ENCODE results near the gene PDE4D.
"Not testable (repeated sequence)": the region's sequence is repeated elsewhere in the genome, so short reads cannot be mapped to it uniquely, and the experiment has no call there.

The PDE4D gene

DNA sequence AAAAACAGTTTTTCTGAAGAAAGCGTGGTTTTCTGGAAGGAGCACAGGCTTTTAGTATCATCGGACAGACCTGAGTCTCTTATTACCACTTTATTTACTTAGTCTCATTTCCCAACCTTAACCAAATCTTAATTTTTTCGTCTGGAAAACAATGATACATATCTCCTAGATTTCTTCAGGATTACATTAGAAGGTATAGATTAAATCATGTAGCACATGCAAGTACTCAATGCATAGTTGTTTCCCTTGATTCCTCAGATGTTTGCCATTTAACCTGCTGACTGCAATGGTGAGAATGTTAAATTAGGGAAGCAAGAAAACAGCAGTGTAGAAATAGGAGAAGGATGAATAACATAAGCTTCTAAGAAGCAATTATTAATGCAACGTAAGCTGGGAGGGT is 289.4 kb downstream of the PDE4D start:
- no peak overlapping the region for H3K27ac Mint-ChIP-seq
- no peaks in the 10 kb centered on the region for H3K9me3 Mint-ChIP-seq
- no peak overlapping the region for H3K4me3 Mint-ChIP-seq
- H3K27me3 Mint-ChIP-seq, result no peaks in the 10 kb centered on the region
- H3K4me1 Mint-ChIP-seq (ENCODE audit: low read depth), result no peaks in the 10 kb centered on the region
- intact Hi-C loops (cut with micrococcal nuclease), result no loop called here
- H3K36me3 Mint-ChIP-seq (ENCODE audit: low read depth), result no peaks in the 10 kb centered on the region

GRCh38 chr5:59600998-59601397 is 292.5 kb downstream of the PDE4D start:
- intact Hi-C loops (cut with micrococcal nuclease), result no loop called here
- no peak overlapping the region for H3K4me3 Mint-ChIP-seq
- no peaks in the 10 kb centered on the region for H3K9me3 Mint-ChIP-seq
- H3K4me1 Mint-ChIP-seq (ENCODE audit: low read depth), result peaks cover 26% of the 10 kb centered on the region
- H3K36me3 Mint-ChIP-seq (ENCODE audit: low read depth), result no peaks in the 10 kb centered on the region
- no peak overlapping the region for H3K27ac Mint-ChIP-seq
- H3K27me3 Mint-ChIP-seq, result no peaks in the 10 kb centered on the region

- Mint-ChIP-seq H3K27me3 (no peaks in the 10 kb centered on the region), H3K36me3 (ENCODE audit: low read depth) (no peaks in the 10 kb centered on the region), H3K4me3 (no peak overlapping the region), H3K9me3 (no peaks in the 10 kb centered on the region), H3K4me1 (ENCODE audit: low read depth) (peaks cover 26% of the 10 kb centered on the region), H3K27ac (no peak overlapping the region)
- intact Hi-C loops (cut with micrococcal nuclease), result no loop called here
These were observed 293.4 kb downstream of the PDE4D start for GRCh38 chr5:59600153-59600552.

- no peaks in the 10 kb centered on the region for H3K9me3 Mint-ChIP-seq
- H3K4me3 Mint-ChIP-seq, result no peak overlapping the region
- intact Hi-C loops (cut with micrococcal nuclease), result no loop called here
- no peaks in the 10 kb centered on the region for H3K36me3 Mint-ChIP-seq (ENCODE audit: low read depth)
- no peaks in the 10 kb centered on the region for H3K27me3 Mint-ChIP-seq
- H3K27ac Mint-ChIP-seq, result no peak overlapping the region
- H3K4me1 Mint-ChIP-seq (ENCODE audit: low read depth), result peaks cover 26% of the 10 kb centered on the region
These were observed 293.8 kb downstream of the PDE4D start for GRCh38 chr5:59599729-59600128.

DNA sequence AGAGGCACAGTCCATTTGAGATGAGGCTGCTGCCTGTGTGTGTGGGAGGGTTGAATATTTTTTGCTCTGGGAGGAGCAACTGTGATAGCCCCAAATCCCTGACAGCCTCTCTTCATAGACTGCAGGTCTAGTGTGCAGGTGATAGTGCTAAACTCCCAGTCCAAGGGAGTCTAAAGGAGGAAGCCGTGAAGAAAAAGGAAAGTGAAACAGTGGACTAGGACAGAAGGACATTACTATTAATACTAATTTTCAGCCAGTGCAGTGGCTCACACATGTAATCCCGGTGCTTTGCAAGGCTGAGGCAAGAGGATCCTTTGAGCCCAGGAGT is 295.0 kb downstream of the PDE4D start:
- Mint-ChIP-seq H3K4me3 (peak overlapping the region; percentile 71), H3K9me3 (no peaks in the 10 kb centered on the region), H3K27ac (peak overlapping the region; percentile 79), H3K27me3 (no peaks in the 10 kb centered on the region), H3K4me1 (ENCODE audit: low read depth) (peaks cover 32% of the 10 kb centered on the region), H3K36me3 (ENCODE audit: low read depth) (no peaks in the 10 kb centered on the region)
- intact Hi-C loops (cut with micrococcal nuclease), result no loop called here

DNA sequence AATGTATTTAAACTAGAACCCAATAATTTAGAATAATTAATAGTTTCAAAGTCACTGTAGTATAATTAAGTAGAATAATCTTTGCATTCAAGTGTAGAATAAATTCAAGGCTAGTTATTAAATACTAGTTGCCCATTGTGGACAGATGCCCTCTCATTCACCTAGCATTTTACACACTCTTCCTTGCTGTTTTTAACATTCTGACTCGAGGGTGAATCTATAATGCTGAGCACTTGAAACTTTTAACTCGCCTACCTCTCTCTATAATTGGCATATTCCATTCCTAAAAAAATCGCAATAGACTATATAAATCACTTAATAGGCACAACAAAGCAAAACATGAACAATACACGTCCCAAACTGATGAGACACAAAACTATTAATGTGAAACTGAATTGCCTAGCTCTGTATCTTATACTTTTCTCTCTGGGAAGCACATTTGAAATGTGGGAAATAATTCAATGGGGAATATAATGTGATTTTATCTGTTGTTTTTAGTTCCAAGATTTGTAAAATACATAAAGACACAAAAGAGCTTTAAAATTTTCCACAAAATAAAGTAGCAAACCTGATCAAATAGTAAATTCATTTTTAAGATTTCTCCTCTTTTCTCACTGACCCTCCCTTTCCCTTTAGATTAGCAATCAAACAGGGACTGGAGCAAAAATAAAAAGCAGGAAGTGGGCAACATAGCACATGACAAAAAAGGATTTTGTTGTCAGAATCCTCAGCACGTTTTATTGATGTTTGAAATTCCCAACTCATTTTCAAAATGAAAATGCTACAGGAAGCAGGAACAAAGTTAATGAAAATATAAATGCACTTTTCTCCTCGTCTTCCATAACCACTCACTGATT is 295.6 kb downstream of the PDE4D start:
- Mint-ChIP-seq H3K9me3 (no peaks in the 10 kb centered on the region), H3K4me3 (peak overlapping the region; percentile 71), H3K27me3 (no peaks in the 10 kb centered on the region), H3K27ac (peak overlapping the region; percentile 79), H3K36me3 (ENCODE audit: low read depth) (no peaks in the 10 kb centered on the region), H3K4me1 (ENCODE audit: low read depth) (peaks cover 37% of the 10 kb centered on the region)
- intact Hi-C loops (cut with micrococcal nuclease), result no loop called here

- no peak overlapping the region for H3K27ac Mint-ChIP-seq
- no peak overlapping the region for H3K4me3 Mint-ChIP-seq
- H3K4me1 Mint-ChIP-seq (ENCODE audit: low read depth), result peaks cover 37% of the 10 kb centered on the region
- H3K27me3 Mint-ChIP-seq, result no peaks in the 10 kb centered on the region
- no peaks in the 10 kb centered on the region for H3K36me3 Mint-ChIP-seq (ENCODE audit: low read depth)
- intact Hi-C loops (cut with micrococcal nuclease), result no loop called here
- no peaks in the 10 kb centered on the region for H3K9me3 Mint-ChIP-seq
These were observed 296.8 kb downstream of the PDE4D start for GRCh38 chr5:59596586-59597350.

- Mint-ChIP-seq H3K27ac (peak overlapping the region; percentile 60), H3K4me1 (ENCODE audit: low read depth) (peaks cover 37% of the 10 kb centered on the region)
- H3K4me3 Mint-ChIP-seq; H3K36me3 Mint-ChIP-seq (ENCODE audit: low read depth); H3K9me3 Mint-ChIP-seq; intact Hi-C loops (cut with micrococcal nuclease); H3K27me3 Mint-ChIP-seq: not testable (repeated sequence)
These were observed 299.4 kb downstream of the PDE4D start for GRCh38 chr5:59594118-59594517.

- Mint-ChIP-seq H3K4me1 (ENCODE audit: low read depth) (peaks cover 31% of the 10 kb centered on the region), H3K4me3 (no peak overlapping the region)
- intact Hi-C loops (cut with micrococcal nuclease), result no loop called here
These were observed 300.0 kb downstream of the PDE4D start for GRCh38 chr5:59593439-59594007.

DNA sequence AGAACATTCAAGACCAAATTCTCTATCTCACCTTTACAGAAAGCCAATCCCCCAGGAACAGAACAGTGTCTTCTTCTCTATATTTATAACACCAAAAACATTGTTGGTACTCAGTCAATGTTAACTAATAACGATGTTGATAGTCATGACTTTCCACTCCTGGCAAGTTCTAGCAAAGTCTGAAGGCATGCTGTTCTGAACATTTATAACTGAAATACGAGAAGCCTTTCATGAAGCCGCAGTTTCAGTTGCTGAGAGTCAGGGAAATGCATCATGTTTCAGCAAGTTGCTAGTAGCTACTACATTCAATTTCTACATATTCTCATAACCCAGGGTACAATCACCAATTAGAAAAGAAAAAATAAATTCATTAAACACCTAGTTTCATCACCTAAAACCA is 301.4 kb downstream of the PDE4D start:
- Mint-ChIP-seq H3K27ac (no peak overlapping the region), H3K9me3 (no peaks in the 10 kb centered on the region), H3K36me3 (ENCODE audit: low read depth) (no peaks in the 10 kb centered on the region), H3K4me1 (ENCODE audit: low read depth) (peaks cover 17% of the 10 kb centered on the region), H3K27me3 (no peaks in the 10 kb centered on the region), H3K4me3 (no peak overlapping the region)
- intact Hi-C loops (cut with micrococcal nuclease), result no loop called here

More at GRCh38 chr5:59593439-59594007, 300.0 kb downstream of the PDE4D start:
- no peaks in the 10 kb centered on the region for H3K9me3 Mint-ChIP-seq
- H3K27ac Mint-ChIP-seq, result peak overlapping the region; percentile 60
- H3K27me3 Mint-ChIP-seq, result no peaks in the 10 kb centered on the region
- no peaks in the 10 kb centered on the region for H3K36me3 Mint-ChIP-seq (ENCODE audit: low read depth)

DNA sequence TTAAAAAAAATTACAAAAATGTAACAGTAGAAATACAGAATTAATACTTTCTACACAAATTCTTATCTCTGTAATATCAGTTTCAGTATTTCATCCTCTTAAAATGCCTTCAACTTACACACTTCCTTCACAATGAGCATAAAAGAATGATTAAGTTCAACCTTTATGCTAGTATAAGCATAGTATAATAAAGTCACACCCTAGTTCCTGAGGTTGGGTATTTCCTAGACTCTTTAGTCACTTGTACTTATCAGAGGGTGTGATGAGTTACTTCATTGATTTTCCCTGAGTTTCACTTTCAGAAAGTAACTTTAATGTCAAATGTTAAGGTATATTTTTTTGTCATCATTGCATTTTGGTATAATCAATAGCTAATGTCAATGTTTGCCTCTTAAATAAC is 302.4 kb downstream of the PDE4D start:
- Mint-ChIP-seq H3K4me1 (ENCODE audit: low read depth) (peaks cover 11% of the 10 kb centered on the region), H3K4me3 (no peak overlapping the region), H3K36me3 (ENCODE audit: low read depth) (no peaks in the 10 kb centered on the region), H3K9me3 (no peaks in the 10 kb centered on the region), H3K27me3 (no peaks in the 10 kb centered on the region), H3K27ac (no peak overlapping the region)
- intact Hi-C loops (cut with micrococcal nuclease), result no loop called here

GRCh38 chr5:59588922-59589321 is 304.6 kb downstream of the PDE4D start:
- H3K4me1 Mint-ChIP-seq (ENCODE audit: low read depth), result peaks cover 14% of the 10 kb centered on the region
- intact Hi-C loops (cut with micrococcal nuclease), result no loop called here
- no peak overlapping the region for H3K4me3 Mint-ChIP-seq
- no peak overlapping the region for H3K27ac Mint-ChIP-seq
- no peaks in the 10 kb centered on the region for H3K36me3 Mint-ChIP-seq (ENCODE audit: low read depth)
- no peaks in the 10 kb centered on the region for H3K27me3 Mint-ChIP-seq
- no peaks in the 10 kb centered on the region for H3K9me3 Mint-ChIP-seq

- no peak overlapping the region for H3K4me3 Mint-ChIP-seq
- no peak overlapping the region for H3K27ac Mint-ChIP-seq
- H3K27me3 Mint-ChIP-seq, result no peaks in the 10 kb centered on the region
- no peaks in the 10 kb centered on the region for H3K9me3 Mint-ChIP-seq
- H3K36me3 Mint-ChIP-seq (ENCODE audit: low read depth), result no peaks in the 10 kb centered on the region
- intact Hi-C loops (cut with micrococcal nuclease), result no loop called here
- H3K4me1 Mint-ChIP-seq (ENCODE audit: low read depth), result peaks cover 5% of the 10 kb centered on the region
These were observed 305.8 kb downstream of the PDE4D start for GRCh38 chr5:59587489-59588337.

GRCh38 chr5:59586841-59587240 is 306.7 kb downstream of the PDE4D start:
- intact Hi-C loops (cut with micrococcal nuclease), result no loop called here
- H3K9me3 Mint-ChIP-seq, result no peaks in the 10 kb centered on the region
- H3K4me3 Mint-ChIP-seq, result no peak overlapping the region
- no peak overlapping the region for H3K27ac Mint-ChIP-seq
- no peaks in the 10 kb centered on the region for H3K36me3 Mint-ChIP-seq (ENCODE audit: low read depth)
- peaks cover 5% of the 10 kb centered on the region for H3K4me1 Mint-ChIP-seq (ENCODE audit: low read depth)
- H3K27me3 Mint-ChIP-seq, result no peaks in the 10 kb centered on the region

Measured in dendritic cell treated with granulocyte-macrophage colony-stimulating factor and Interleukin-4, amounts not matched to agents 40 ng/mL and 50 ng/mL, for 4 days (primary cell).